Hepatic stellate cell (primary cell): ENCODE results near the gene TM7SF2.
A peak's percentile ranks its signal among the peaks of the same experiment; 100 is the strongest.
"Not testable (repeated sequence)": the region's sequence is repeated elsewhere in the genome, so short reads cannot be mapped to it uniquely, and the experiment has no call there.

Source experiments
- DNase-seq: peaks from one replicate; pipeline ENCODE4 v3.0.0; 2011; ENCODE audit warnings: low spot score

Gene TM7SF2

DNA sequence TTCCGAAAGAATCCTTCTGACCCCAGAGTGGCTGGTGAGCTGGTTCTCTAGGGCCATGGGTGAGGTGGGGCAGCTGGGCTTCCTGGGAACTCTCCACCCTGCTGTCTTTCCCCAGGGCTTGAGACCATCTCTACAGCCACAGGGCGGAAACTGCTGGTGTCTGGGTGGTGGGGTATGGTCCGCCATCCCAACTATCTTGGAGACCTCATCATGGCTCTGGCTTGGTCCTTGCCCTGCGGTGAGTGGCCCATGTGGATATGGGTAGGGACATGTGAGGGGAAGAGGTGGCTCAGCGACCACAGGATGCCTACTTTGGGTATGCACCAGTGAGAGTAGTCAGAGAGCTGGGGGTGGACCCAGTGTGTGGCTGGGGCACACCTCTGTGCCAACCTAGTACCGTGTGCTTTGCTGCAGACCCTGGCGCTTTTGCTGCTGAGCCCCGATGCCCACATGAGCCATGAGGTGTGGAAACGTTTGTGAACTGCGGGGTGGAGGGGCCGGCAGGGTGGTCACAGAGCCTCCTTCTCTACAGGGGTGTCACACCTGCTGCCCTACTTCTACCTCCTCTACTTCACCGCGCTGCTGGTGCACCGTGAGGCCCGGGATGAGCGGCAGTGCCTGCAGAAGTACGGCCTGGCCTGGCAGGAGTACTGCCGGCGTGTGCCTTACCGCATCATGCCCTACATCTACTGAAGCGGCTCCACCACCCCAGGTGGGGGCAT, 3.9 kb downstream of the TM7SF2 start:
- DNase-seq = no peak

DNA sequence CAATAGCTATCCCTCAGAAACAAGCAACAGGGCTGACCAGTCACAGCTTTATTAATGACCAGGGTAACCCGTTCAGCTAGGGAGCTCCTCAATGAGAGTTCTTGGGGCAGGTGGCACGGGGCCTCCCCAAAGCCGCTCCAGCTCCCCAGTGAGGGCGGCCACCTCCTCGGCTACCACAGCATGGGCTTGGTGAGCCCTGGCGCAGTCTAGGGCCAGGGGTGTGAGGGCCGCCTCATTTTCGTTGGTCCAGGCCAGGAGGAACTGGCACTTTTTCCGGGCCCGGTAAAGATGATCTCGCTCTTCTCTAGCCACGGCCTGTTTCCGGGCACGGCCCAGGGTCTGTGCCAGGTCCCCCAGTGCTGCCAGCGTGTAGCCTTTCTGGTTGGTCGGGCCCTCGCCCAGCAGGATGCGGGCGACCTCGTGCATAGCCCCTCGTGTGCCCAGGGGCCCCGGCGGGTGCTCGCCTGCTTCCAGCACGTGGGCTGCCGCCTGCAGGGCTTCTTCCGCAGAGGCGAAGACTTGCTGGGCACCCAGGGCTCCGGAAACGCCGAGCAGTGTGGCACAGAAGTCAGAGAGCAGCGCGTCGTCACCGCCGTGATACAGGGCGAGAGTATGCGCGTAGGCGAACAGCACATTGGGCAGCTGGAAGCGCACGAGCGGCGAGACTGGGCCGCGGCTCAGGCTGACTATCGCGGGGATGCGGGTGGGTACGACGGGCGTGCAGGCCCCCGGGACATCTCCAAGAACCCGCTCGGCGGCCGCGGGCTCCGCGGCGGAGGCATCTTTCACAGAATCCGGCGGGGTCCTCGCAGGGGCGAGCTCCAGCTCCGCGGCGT, 4.9 kb downstream of the TM7SF2 start:
- no peak for DNase-seq

DNA sequence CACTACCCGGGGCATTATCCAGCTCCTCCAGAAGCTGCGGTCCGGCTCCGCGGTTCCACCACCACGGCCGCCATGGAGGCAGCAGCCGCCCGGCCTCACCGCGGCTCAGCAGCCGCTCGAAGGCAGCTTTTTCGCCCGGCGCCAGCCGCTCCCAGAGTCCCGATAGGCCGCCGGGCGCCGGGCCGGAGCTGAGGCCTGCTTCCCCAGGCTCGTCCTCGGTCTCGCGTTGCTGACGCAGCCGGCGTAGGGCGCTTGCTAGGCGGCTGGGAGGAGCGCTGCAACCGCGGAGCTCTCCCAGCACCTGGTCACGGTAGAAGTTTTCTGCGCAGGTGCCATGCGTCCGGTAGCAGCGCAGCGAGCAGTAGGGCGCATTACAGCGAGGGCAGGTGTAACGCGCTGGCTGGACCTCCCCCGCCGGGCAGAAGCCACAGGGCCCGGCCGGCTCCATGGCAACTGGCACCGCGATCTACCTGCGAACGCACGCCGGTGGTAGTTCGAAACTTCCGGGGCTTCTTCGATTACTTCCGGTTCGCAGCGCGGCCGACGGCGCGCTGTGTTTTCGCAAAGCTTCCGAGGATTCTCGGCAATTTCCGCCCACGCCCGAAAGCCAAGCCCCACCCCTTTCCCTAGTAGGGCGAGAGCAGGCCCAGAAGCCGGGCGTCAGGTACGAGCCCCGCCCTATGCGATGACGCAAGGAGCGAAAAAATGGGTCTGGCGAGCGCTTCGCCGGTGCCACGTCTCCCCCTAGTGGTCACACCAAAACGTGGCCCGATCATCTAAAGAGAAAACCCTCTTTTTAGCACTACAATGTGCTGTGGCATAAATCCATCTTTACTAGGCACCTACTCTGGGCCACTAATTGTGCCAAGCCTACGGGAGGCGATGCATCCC, 5.8 kb downstream of the TM7SF2 start, which contains the start of gene ZNHIT2:
ZNHIT2 (minus strand) TSS at position 496 of the 891 bp plus-strand sequence; CDS start at position 448, 48 bp downstream.
- peak; percentile 95 for DNase-seq

DNA sequence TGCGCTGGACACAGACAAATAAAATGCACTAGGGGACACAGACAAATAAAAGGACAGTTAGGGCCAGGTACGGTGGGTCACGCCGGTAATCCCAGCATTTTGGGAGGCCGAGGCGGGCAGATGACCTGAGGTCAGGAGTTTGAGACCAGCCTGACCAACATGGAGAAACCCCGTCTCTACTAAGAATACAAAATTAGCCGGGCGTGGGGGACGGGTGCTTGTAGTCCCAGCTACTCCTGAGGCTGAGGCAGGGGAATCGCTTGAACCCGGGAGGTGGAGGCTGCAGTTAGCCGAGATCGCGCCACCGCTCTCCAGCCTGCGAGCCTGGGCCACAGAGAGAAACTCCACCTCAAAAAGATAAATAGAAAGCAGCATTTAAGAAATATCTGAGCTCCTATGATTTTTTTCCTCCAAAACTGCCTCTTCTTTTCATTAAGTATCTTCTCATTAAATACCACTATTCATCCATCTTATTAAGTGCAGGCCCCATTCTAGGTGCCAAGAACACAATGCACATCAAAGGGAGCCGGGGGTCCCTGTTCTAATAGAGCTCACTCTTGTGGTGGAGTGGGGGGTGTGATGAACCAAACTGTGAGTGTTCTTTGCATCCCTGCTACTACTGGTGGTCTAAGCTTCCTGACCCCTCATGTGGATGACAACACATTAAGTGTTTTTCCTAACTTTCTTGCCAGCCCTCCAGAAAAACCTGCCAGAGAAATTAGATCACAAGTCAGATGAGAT, 6.6 kb downstream of the TM7SF2 start:
- DNase-seq = no peak

DNA sequence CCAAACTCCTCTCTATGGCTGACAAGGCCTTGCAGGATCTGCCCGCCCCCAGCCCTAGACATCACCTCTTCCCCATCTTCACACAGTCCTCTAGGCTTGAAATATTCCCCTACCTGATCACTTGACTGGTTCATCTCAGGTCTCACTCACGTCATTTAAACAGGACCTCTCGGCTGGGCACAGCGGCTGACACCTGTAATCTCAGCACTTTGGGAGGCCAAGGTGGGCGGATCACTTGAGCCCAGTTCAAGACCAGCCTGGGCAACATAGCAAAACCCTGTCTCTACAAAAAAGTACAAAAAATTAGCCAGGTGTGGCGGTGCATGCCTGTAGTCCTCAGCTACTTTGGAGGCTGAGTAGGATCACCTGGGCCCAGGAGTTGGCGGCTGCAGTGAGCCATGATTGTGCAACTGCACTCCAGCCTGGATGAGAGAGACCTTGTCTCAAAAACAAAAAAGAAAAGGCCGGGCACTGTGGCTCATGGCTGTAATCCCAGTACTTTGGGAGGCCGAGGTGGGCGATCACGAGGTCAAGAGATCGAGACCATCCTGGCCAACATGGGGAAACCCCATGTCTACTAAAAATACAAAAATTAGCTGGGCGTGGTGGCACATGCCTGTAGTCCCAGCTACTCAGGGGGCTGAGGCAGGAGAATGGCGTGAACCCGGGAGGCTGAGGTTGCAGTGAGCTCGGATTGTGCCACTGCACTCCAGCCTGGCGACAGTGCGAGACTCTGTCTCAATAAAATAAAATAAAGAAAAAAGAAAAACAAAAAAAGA, 7.4 kb downstream of the TM7SF2 start:
- not testable (repeated sequence) for DNase-seq

DNA sequence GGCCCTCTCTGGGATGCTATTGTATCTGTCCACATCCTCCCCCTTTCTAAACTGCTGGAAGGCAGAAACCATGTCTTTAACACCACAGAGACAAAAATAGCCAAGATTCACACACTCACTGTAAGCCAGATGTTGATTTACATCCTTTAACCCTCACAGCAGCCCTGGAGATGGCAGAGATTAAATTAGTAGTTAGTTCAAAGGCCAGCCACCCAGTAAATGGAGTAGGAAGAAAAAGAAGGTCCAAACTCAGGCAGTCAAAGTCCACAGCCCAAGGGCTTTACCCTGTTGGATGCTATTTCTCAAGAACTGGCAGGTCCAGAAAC, 8.0 kb downstream of the TM7SF2 start:
- no peak for DNase-seq

DNA sequence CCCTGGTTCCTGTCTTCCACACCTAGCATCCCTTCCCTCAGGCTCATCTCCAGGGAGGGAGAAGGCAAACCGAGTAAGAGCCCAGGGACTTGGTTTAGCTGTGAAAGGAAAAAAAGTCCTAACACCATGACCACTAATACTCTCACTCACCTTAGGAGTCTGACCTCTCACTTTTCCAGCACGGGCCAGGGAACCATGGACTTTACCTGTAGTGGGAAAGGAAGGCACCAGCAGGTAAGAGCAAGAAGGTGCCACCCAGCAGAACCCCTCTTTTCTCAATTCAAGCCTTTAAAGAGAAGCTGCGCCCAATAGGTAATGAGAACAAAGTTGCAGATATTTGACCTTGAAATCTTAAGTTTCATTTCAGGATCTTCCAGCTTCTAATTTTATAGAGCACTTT, 9.2 kb downstream of the TM7SF2 start:
- DNase-seq = no peak

DNA sequence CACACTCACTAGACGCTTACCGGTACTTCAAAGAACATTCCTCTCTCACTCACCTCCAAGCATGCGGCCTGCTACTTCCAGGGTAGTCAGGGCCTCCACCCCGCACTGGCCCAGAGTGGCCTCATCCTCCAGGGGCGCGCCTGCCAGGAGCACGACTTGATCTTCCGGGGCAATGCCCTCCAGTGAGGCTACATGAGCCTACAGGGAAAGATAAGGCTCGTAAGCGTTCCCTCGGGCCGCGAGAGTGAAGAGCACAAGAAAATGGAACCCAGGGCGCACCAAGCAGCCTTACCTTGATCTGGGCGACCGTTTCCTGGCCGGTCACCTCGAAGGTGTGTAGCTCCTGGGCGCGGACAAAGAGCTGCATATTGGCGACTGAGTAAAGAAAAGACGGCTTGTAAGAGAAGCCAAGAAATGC, 9.8 kb downstream of the TM7SF2 start:
- DNase-seq = no peak

DNA sequence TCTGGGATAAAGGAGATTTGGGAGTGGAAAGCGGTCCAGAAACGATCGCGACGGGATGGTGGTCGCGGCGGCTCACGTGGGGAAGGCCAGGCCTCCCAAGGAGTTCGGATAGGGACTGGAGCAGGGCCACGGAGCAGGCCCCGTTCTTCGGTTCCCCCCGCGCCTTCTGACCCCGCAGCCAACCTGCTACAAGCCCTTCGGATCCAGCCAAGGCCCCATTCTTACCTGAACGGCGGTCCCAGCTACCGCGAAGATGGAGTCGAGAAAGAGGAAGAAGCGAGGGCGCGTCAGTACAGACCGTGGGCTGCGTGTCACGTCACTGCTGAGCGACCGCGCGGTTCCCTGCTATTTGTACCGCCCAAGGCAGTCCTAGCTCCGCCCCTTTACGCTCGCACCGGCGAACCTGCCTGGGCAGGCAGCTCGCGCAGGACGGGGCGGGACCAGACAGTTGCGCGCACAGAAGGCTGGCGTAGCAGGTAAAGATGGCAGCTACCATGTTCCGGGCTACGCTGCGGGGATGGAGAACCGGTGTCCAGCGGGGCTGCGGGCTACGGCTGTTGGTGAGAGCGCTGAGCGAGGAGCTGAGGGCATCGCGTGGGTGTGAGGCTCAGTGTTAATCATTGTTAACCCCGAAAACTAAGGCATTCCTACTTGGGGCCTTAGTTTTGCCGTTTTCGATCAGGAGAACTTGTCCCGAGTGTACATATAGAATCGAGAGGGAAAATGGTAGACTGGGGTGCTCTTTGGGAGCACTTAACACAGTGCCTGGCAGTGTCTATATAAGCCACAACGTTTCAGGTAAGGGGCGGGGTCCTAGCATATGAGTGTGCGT, 10.4 kb downstream of the TM7SF2 start, which contains the start of the genes FAU and MRPL49:
FAU (minus strand) TSS at position 270 of the 832 bp plus-strand sequence. CDS start 321 bp downstream, outside the sequence.
MRPL49 (plus strand) TSS at position 457 of the 832 bp plus-strand sequence; CDS start at position 483, 26 bp downstream.
- DNase-seq = peak; percentile 98

DNA sequence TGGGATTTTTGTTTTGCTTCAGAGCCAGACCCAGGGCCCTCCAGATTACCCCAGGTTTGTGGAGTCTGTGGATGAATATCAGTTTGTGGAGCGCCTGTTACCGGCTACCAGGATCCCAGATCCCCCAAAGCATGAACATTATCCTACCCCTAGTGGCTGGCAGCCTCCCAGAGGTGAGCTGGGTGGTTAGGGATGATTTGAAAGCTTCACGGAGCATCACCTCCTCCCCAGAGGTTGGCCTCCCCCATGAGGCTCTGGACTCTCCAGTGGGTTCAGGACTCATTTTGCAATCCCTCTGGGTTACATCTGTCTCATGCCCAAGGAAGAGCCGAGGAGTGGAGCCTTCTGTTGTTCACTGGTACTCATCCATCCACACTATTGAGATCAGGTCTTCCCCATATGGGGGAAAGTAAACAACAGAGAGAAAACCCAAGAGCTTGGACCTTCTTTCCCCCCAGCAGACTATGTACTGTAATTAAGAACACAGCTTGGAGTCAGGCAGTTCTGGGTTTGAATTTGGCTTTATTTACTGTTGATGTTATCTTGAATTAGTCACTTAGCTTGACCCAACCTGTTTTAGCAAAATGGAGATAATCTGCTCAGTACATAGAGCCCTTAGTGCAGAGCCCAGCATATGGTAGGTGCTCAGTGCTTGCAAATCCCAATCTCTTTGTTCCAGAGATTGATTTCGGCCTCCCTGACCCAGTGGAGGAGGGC, 13.0 kb downstream of the TM7SF2 start:
- no peak for DNase-seq

DNA sequence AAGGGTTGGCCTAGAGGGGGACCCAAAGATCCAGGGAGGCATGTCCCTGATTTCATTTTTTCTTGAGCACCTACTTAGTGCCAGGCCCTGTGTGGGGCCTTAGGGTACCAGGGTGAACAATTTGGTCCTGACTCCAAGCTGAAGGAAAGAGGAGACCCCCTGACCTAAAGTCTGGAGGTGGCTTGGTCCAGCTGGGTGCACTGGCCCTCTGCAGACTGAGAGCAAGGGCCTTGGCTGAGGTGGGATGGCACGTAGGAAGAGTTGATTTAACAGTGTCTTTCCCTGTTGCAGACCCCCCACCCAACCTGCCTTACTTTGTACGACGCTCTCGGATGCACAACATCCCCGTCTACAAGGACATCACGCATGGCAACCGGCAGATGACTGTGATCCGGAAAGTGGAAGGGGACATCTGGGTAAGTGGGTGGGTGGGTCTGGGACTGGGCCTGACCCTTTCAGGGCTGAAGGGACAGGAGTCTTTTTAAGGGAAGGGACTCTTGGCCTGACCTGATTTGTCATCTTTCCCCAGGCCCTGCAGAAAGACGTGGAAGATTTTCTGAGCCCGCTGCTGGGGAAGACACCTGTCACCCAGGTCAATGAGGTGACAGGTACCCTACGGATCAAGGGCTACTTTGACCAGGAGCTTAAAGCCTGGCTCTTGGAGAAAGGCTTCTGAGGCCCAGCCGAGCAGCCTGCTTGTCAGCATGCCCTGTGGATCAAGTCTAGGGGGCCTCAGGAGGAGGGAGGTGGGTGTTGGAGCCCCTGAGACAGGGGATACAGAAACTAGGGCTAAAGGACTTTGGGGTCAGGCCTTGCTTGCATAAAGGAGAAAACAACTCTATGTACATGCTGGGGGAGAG, 13.8 kb downstream of the TM7SF2 start:
- DNase-seq = no peak

DNA sequence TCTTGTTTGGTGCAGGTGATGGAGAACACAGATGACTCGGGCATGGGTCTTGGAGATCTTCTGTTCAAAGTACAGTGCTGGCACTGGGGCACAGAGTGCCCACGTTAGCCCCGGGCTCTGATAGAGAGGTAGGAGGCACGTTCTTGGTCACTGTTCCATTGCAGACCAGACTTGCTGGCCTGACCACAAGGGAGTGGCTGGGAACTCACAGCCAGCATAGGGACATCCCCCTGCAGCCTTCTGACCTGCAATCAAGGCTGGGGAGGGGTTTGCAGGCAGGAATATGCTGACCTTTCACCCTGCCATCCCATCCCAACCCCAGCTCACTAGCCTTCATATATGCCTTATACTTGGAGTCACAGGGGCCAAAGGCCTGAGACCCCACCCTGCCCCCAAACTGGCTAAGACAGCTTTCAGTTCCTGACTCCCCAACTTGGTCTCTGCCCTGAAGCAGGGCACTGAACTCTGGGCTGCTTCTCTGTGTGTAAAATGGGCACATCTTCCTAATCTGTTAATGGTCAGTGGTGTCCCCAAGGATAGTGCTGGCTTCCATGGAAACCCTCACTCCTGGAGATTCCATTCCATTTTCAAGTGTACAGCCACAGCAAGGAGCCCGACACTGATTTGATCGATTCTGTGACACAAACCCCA, 15.1 kb downstream of the TM7SF2 start:
- no peak for DNase-seq

DNA sequence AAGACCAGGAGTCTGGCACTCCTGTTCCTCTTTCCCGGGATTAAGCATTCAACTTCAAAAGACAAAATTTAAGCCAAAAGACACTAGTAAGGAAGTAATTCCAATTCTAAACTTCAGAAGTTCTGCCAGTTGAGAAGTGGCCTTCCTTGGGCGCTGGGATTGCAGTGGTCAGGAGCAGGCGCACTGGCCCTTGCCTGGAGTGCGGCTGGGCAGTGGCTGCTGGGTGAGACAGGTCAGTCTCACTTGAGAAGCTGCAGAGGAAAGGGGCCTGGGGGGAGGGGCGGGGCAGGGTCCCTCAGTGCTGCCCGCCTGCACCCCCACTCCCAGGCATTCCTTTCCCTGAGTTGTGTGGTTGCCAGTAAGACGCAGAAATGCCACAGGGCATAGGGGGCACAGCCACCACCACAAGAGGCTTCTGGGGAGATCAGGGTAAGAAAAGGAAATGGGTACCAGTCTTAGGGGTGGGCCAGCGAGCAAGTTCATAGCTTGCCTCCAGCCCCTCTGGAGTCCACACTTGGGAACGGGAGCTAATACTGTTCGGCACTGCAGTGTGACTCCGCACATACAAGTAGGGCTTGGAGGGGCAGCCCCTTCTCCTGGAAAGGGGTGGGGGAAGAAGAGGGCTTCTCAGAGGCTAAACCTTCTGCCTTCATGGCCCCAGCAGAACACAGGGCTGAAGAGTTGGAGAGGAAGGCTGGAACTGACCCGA, 16.0 kb downstream of the TM7SF2 start:
- no peak for DNase-seq

DNA sequence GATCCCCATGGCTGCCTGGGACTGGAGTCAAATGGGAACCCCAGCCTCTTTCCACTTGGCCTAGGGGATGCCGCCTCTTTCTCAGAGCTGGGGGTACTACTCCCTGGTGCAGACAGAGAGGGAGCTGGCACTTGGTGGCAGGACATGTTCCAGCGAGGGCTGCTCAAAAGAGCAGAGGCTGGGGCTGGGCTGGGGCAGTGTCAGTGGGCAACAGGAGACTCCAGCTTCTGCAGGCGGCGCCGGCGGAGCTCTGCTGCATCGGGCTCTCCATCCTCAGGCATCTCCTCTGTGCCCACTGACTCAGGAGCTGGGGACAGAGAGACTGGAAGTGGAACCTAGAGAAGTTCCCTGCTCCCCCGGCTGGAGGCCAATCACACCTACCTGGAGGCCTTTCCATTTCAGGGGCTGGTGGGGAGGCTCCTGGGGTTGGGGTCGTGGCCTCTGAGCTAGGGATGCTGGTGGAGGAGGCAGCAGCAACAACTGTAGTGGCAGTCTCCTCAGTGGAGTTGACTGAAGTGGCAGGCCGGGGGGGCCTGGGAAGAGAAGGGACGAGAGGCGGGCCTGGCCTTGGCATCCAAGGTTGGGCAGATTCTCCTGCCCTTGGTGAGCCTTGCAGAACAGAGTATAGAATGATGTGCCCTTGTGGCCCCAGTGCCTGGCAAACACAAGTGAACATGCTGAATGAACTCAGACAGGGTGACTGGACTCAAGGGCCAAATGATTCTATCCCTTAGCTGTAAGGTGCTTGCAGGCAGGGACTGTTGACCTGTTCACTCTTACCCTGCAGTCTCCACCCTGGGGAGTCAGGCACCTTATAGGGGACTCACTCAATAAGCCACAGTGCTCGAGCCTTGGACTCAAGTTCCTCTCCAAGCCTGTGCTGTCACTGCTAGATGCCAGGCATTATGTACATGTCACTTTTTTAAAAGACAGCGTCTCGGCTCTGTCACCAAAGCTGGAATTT, 16.8 kb downstream of the TM7SF2 start:
- no peak for DNase-seq

DNA sequence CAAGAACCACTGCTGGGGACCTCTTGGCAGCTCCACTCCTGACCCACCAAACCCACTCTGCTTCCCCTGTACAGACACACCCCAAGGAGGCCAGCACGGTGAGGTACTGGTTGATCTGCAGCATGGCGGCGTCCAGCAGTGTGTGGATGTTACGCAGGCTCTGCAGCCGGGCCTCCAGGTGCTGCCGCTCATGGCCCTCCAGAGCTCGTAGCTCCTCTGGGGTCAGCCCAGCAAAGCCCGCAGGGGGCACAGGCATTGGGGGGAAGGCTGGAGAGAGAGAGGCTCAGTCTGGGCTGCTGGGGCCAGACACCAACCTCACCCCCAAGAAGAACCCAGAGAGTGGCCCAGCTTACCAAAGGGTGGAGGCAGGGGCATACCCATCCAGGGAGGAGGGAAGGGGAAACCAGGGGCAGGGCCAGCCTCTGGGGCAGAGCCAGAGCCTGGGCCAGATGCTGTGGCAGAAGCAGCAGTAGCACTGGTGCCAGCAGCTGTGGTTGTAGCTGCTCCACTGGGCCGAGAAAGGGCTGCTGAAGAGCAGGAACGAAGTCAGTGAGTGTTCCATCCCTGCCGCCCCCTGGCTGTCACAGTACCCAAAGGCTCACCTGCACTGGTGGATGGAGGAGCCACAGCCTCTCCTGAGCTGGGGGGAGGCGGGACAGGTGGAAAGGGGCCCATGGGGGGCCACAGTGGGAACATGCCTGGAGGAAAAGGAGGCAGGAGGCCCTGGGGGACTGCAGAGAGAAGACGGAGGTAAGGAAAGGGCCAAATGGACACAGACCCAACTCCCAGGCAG, 18.2 kb downstream of the TM7SF2 start:
- DNase-seq = no peak
